Globus pallidus (tissue), 1 donor: ENCODE results near the gene ATP8B1.

Experiments used
- DNase-seq: peaks from one replicate; pipeline ENCODE4 v3.0.0-alpha.2; 2015; ENCODE audit warnings: low spot score

The ATP8B1 gene

GRCh38 chr18:57792631-57793301, 10.3 kb downstream of the ATP8B1 start:
- DNase-seq: no peak

GRCh38 chr18:57791911-57792310, 11.2 kb downstream of the ATP8B1 start:
- no peak for DNase-seq

GRCh38 chr18:57791192-57791591, 11.9 kb downstream of the ATP8B1 start:
- DNase-seq: no peak

GRCh38 chr18:57790316-57790715, 12.8 kb downstream of the ATP8B1 start:
- no peak for DNase-seq

- DNase-seq: no peak
Observed at GRCh38 chr18:57789759-57790158, 13.4 kb downstream of the ATP8B1 start.

GRCh38 chr18:57789090-57789489, 14.0 kb downstream of the ATP8B1 start:
- DNase-seq: no peak

- DNase-seq: no peak
Observed at GRCh38 chr18:57787068-57787685, 15.9 kb downstream of the ATP8B1 start.

GRCh38 chr18:57785751-57786437, 17.2 kb downstream of the ATP8B1 start:
- no peak for DNase-seq

- DNase-seq: no peak
Observed at GRCh38 chr18:57784801-57785114, 18.4 kb downstream of the ATP8B1 start.

- no peak for DNase-seq
Observed at GRCh38 chr18:57784034-57784800, 18.9 kb downstream of the ATP8B1 start.

GRCh38 chr18:57782049-57782448, 21.1 kb downstream of the ATP8B1 start:
- no peak for DNase-seq

- no peak for DNase-seq
Observed at GRCh38 chr18:57780706-57781347, 22.3 kb downstream of the ATP8B1 start.

- DNase-seq: no peak
Observed at GRCh38 chr18:57780318-57780705, 22.8 kb downstream of the ATP8B1 start.

- DNase-seq: no peak
Observed at GRCh38 chr18:57776767-57777166, 26.3 kb downstream of the ATP8B1 start.

- no peak for DNase-seq
Observed at GRCh38 chr18:57776354-57776753, 26.8 kb downstream of the ATP8B1 start.

GRCh38 chr18:57775937-57776336, 27.2 kb downstream of the ATP8B1 start:
- no peak for DNase-seq

- DNase-seq: no peak
Observed at GRCh38 chr18:57772387-57772799, 30.7 kb downstream of the ATP8B1 start.

- DNase-seq: no peak
Observed at GRCh38 chr18:57771626-57772025, 31.5 kb downstream of the ATP8B1 start.

GRCh38 chr18:57771193-57771592, 31.9 kb downstream of the ATP8B1 start:
- no peak for DNase-seq

- DNase-seq: no peak
Observed at GRCh38 chr18:57768537-57769326, 34.4 kb downstream of the ATP8B1 start.

GRCh38 chr18:57767259-57768050, 35.7 kb downstream of the ATP8B1 start:
- DNase-seq: no peak
